Stimulated activated CD4-positive, alpha-beta T cell treated with anti-CD3 and anti-CD28 coated beads, Interleukin-4, amount 100 ng/mL, for 24 hours (primary cell): ENCODE data around the gene ASTN2.

Source experiments
- DNase-seq: peaks from one replicate; pipeline ENCODE4 v3.0.0-alpha.2; 2020

ASTN2 gene

GRCh38 chr9:116383936-116384335 lies 1030.9 kb downstream of the ASTN2 start:
- no peak for DNase-seq

- no peak for DNase-seq
These were observed 1031.7 kb downstream of the ASTN2 start for GRCh38 chr9:116383133-116383532.

GRCh38 chr9:116382053-116382452 lies 1032.8 kb downstream of the ASTN2 start:
- DNase-seq: no peak

DNA sequence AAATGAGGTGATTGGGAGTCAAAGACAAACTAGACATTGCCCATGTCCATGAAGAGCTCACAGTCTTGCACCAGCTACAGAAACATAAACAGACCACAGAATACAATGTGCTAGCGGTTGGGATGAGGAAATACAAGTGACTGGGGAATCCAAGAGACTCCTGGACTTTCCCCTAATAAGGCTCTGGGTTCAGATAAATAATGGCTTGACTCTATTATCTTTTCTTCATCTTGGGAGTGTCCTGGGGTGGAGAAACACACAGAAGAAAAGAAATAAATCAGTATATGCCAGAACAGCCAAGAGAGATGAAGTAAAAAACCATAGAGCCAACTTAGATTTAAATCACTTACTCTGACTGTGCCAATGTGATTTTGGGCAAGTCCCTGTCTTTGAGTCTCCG lies 1033.5 kb downstream of the ASTN2 start:
- DNase-seq: no peak

DNA sequence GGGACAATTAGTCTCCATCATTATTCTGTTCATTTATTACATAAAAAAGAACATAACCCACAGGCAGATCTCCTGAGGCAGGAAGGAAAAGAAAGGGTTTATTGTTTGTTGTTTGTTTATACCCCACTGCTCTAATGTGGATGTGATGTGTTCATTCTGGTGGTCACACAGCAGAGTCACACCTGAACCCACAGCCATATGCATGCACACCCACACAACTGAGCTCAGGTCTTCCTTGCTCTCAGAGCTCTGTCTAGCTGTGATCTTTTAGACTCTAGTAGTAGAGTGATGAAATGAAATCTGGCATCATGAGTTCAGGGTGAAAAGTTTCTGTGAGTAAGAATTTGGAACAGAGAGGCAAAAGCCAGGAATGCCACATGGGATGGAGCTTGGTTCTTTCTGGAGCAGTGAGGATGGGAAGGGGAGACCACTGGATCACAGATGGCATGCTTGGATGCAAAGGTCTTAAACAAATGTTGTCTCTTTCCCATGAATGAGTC lies 1034.3 kb downstream of the ASTN2 start:
- DNase-seq: no peak

- DNase-seq: no peak
These were observed 1035.0 kb downstream of the ASTN2 start for GRCh38 chr9:116379821-116380220.

GRCh38 chr9:116378873-116379272 lies 1036.0 kb downstream of the ASTN2 start:
- no peak for DNase-seq

GRCh38 chr9:116377179-116377798 lies 1037.6 kb downstream of the ASTN2 start:
- no peak for DNase-seq
